HG02938 (cell line): ENCODE measurements around the gene TRO.
A peak's percentile ranks its signal among the peaks of the same experiment; 100 is the strongest.

ENCODE experiments used
- ATAC-seq: cut with Tn5 transposase; IDR thresholded peaks from one replicate; pipeline ENCODE4 v1.9.1; 2021; ENCODE audit warnings: mild to moderate bottlenecking, moderate library complexity; ENCODE audit not compliant: unreplicated experiment

TRO gene, protein sequence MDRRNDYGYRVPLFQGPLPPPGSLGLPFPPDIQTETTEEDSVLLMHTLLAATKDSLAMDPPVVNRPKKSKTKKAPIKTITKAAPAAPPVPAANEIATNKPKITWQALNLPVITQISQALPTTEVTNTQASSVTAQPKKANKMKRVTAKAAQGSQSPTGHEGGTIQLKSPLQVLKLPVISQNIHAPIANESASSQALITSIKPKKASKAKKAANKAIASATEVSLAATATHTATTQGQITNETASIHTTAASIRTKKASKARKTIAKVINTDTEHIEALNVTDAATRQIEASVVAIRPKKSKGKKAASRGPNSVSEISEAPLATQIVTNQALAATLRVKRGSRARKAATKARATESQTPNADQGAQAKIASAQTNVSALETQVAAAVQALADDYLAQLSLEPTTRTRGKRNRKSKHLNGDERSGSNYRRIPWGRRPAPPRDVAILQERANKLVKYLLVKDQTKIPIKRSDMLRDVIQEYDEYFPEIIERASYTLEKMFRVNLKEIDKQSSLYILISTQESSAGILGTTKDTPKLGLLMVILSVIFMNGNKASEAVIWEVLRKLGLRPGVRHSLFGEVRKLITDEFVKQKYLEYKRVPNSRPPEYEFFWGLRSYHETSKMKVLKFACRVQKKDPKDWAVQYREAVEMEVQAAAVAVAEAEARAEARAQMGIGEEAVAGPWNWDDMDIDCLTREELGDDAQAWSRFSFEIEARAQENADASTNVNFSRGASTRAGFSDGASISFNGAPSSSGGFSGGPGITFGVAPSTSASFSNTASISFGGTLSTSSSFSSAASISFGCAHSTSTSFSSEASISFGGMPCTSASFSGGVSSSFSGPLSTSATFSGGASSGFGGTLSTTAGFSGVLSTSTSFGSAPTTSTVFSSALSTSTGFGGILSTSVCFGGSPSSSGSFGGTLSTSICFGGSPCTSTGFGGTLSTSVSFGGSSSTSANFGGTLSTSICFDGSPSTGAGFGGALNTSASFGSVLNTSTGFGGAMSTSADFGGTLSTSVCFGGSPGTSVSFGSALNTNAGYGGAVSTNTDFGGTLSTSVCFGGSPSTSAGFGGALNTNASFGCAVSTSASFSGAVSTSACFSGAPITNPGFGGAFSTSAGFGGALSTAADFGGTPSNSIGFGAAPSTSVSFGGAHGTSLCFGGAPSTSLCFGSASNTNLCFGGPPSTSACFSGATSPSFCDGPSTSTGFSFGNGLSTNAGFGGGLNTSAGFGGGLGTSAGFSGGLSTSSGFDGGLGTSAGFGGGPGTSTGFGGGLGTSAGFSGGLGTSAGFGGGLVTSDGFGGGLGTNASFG (N-terminal part only)

GRCh38 chrX:54920610-54921426 is at the start of gene TRO:
Gene TRO, plus strand, starts transcription at chrX:54920824. Its CDS starts 1,423 bp downstream, at chrX:54922247.
- peak; percentile 19 for ATAC-seq

GRCh38 chrX:54885740-54886139 is 34.9 kb upstream of the TRO start:
- ATAC-seq, result no peak

- no peak for ATAC-seq
Measured at GRCh38 chrX:54891573-54891972, 29.1 kb upstream of the TRO start.

- ATAC-seq, result no peak
Measured at GRCh38 chrX:54894159-54894558, 26.5 kb upstream of the TRO start.

GRCh38 chrX:54909941-54910340 is 10.7 kb upstream of the TRO start:
- no peak for ATAC-seq

- ATAC-seq, result peak; percentile 64
Measured at GRCh38 chrX:54921427-54922021, 900 bp downstream of the TRO start.

DNA sequence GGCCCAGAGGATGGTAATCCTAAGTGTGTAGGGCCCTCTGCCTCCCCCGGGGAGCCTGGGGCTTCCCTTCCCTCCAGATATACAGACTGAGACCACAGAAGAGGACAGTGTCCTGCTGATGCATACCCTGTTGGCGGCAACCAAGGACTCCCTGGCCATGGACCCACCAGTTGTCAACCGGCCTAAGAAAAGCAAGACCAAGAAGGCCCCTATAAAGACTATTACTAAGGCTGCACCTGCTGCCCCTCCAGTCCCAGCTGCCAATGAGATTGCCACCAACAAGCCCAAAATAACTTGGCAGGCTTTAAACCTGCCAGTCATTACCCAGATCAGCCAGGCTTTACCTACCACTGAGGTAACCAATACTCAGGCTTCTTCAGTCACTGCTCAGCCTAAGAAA is 1.9 kb downstream of the TRO start:
- ATAC-seq, result no peak

- no peak for ATAC-seq
Measured at GRCh38 chrX:54923376-54923775, 2.8 kb downstream of the TRO start.

DNA sequence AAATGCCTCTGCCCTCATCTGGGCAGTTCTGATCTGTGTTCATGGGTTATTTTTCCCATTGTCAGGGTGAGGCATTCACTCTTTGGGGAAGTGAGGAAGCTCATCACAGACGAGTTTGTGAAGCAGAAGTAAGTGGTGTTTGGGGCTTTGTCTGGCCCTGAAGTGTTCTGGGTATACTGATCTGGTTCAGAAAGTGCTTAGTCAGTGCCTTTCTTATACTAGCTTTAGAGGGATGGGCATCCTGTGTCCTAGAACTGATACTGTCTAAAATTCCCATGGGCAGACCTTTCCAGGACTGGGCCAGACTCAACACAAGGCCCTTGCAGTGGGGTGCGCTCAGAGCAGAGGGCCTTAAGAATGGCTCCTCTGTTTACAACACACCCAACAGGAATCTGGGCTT is 6.4 kb downstream of the TRO start:
- ATAC-seq, result no peak

- ATAC-seq, result no peak
Measured at GRCh38 chrX:54928876-54929275, 8.3 kb downstream of the TRO start.

GRCh38 chrX:54930291-54931049 is 9.8 kb downstream of the TRO start:
- ATAC-seq, result no peak

GRCh38 chrX:54931107-54931506 is 10.5 kb downstream of the TRO start:
- ATAC-seq, result no peak

DNA sequence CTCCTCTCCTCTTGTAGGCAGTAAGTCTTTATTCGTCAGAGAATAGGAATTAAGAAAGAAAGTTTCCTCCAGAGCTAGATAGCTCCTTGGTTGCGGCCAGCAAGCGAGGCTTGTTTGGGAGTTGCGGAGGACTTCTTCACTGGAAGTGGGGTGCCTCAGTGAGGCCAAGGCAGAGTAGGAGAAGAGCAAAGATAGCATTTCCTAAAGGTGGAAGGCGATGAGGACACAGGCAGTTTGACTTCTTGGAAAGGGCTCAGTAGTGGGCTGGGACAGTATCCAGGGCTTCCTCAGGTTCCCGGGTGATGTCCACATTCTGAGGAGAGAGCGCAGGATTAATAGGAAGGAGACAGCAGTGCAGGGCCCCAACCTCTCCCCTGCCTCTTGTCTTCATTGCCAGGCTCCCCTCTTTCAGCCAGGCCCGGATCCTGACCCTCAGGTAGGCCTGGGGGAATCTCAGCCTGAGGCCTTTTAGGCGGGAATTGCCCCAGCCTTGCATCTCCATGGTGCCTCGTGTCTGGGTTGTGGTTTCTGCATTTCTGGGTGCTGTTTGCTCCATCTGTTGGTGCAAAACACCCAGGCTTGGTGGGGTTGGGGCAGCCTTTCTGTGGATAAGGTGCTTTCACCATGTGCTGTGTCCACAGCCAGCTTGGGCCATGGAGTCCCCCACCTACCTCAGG is 12.7 kb downstream of the TRO start:
- no peak for ATAC-seq

DNA sequence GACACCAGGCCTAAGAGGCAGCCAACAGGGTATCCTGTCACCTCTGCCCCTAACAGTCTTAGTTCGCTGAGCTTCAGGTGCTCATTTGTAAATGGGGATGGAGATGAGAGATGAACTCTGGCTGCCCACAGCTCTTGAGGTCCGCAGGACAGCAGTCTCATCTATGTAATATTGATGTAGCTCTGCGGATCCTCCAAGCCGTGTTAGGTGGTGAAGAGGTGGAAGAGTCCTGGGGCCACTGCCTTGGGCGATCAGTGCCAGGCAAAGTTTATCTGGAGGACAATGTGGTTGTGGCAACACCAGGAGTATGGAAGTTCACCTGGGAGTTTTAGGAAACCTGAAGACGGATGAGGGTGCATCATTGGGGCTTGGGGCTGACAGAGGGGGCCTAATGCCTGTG is 13.4 kb downstream of the TRO start:
- no peak for ATAC-seq

GRCh38 chrX:54934890-54935289 is 14.3 kb downstream of the TRO start:
- ATAC-seq, result no peak

DNA sequence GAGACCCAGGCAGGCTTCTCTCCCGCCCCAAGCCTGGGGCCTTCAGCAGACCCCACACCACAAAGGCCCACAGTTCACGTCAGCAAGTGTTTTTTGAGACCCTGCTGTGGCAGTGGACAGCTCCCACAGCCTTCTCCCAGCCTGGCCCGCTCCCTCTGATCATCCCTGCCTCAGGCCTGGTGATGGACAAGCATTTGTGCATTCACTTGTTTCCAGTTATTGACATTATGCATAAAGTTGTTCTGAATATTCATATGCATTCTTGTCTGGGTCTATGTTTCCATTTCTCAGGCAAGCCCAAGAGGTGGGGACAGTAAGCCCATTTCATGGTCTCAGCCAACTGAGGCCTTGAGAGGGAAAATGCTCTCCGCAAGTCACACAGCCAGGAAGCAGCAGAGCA is 14.7 kb downstream of the TRO start:
- ATAC-seq, result no peak

GRCh38 chrX:54937416-54937815 is 16.8 kb downstream of the TRO start:
- no peak for ATAC-seq

DNA sequence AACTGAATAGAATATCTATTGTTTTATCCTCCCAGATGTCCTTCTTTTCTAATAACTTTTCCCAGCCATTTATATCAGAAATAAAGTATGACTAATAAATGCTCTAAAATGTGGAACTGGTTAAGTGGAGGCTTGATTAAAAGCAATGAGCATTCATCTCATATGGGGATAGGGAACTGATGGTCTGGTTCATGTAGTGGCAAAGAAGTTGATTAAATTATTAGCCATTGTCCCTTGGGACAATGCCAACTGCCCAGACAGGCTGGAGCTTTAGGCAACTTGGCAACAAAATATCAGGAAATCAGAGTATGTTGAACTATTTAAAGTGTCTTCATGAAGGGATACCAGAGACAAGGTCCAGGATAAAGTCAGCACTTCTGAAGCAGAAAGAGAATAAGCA is 24.2 kb downstream of the TRO start:
- no peak for ATAC-seq

DNA sequence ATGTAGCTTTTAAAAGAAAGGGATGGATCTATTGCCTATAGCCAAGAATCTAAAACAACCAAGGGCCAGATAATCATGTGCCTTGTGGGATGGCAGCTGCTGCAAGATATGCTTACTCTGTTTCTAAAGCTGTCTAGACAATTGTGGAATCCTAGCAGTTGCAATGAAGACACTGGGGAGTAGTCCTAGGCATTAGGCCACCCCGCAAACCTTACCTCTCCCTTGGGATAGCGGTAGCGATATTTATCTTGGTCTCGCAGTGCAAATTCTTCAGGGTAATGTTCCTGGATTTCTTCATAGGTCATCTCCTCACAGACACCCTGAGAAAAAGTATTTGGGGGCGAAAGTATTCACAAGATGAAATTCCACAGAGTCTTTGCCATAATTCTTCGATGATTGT is 24.6 kb downstream of the TRO start:
- no peak for ATAC-seq
